Hepatocyte (in vitro differentiated cells): ENCODE data around the gene CUBN.

Source experiments
- EZH2 ChIP-seq: fragments of 200-600 bp; sonication (generic); IDR thresholded peaks from 2 replicates; pipeline ENCODE4 v1.6.1; 2016; ENCODE audit warnings: antibody characterized with exemption, mild to moderate bottlenecking, borderline replicate concordance
- TF ChIP-seq, protein P1 (sequence below): fragments of 200-600 bp; sonication (generic); IDR thresholded peaks from 2 replicates; pipeline ENCODE4 v1.5.1; 2016; ENCODE audit warnings: antibody characterized with exemption, mild to moderate bottlenecking; ENCODE audit not compliant: poor library complexity

DNA sequence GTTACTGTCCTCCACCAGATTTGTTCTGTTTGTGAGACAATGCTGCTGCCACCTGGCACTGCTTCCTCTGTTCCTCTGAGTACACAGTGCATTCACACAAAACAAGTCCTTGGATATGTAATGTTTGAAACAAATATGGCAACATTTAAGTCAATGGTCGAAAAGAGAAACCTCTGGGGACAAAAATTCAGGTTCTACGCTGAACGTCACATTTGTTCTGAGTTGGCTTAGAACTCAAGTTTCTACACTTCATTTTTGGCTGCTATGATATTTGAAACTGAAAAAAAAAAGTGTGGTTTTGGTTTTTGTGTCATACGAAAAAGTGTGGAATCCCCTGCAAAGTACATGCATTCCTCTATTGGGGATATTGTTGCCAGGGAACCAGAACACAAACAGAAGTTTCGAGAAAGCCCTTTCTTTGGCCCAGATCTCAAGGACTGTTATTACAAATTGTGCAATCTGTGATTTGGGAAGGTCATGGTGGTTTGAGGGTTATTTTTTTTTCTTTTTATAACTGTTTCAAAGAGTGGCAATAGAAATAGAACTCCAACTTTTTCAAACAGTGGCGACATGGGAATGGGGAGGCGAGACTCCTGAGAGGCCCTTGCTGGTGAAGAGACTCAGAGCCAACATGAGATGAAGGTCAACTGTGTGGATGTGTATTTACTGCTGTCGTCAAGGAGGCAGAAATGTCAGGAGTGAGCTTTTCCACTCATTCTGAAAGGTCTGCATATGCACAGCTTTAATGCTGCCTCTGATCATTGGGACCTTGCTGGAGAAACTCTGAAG is 127.5 kb downstream of the CUBN start:
- TF ChIP-seq, protein P1, sequence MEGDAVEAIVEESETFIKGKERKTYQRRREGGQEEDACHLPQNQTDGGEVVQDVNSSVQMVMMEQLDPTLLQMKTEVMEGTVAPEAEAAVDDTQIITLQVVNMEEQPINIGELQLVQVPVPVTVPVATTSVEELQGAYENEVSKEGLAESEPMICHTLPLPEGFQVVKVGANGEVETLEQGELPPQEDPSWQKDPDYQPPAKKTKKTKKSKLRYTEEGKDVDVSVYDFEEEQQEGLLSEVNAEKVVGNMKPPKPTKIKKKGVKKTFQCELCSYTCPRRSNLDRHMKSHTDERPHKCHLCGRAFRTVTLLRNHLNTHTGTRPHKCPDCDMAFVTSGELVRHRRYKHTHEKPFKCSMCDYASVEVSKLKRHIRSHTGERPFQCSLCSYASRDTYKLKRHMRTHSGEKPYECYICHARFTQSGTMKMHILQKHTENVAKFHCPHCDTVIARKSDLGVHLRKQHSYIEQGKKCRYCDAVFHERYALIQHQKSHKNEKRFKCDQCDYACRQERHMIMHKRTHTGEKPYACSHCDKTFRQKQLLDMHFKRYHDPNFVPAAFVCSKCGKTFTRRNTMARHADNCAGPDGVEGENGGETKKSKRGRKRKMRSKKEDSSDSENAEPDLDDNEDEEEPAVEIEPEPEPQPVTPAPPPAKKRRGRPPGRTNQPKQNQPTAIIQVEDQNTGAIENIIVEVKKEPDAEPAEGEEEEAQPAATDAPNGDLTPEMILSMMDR, result no peak
- TF ChIP-seq EZH2, result no peak
